GM23338 (cell line): ENCODE measurements around the gene CREB3L2. TPM values are rescaled to one million over a fixed set of nuclear protein-coding genes. Genes with fewer than 3 reads are reported as not detected.
A peak's percentile ranks its signal among the peaks of the same experiment; 100 is the strongest.

Experiments used
- ATAC-seq: fragments of 200-7000 bp; cut with Tn5 transposase; 3 replicates; pipeline ENCODE4 v1.9.1; 2020
- DNase-seq: peaks from one replicate; pipeline ENCODE4 v3.0.0-alpha.2; 2015; ENCODE audit warnings: low spot score
- H2AFZ ChIP-seq: fragments of 200-600 bp; sonication (generic); 2 replicates; pipeline ENCODE4 v1.8.0; 2016; ENCODE audit warnings: antibody characterized with exemption, mild to moderate bottlenecking, moderate library complexity
- H3F3A ChIP-seq: fragments of 200-600 bp; sonication (generic); replicated peaks from 2 replicates; pipeline ENCODE4 v1.8.0; 2017; ENCODE audit warnings: antibody characterized with exemption, mixed run types, low read depth
- H3K27ac ChIP-seq: fragments of 200-600 bp; sonication (generic); 2 replicates; pipeline ENCODE4 v1.6.1; 2016; ENCODE audit warnings: low read depth
- H3K27me3 ChIP-seq: fragments of 200-600 bp; sonication (generic); 2 replicates; pipeline ENCODE4 v1.8.0; 2016; ENCODE audit warnings: mild to moderate bottlenecking, mixed run types, moderate library complexity; ENCODE audit not compliant: insufficient read depth
- H3K36me3 ChIP-seq: fragments of 200-600 bp; sonication (generic); 2 replicates; pipeline ENCODE4 v1.8.0; 2016; ENCODE audit warnings: mild to moderate bottlenecking; ENCODE audit not compliant: insufficient read depth
- H3K4me1 ChIP-seq: fragments of 200-600 bp; sonication (generic); 2 replicates; pipeline ENCODE4 v1.8.0; 2016; ENCODE audit warnings: mild to moderate bottlenecking, moderate library complexity; ENCODE audit not compliant: insufficient read depth
- H3K4me2 ChIP-seq: fragments of 200-600 bp; sonication (generic); 2 replicates; pipeline ENCODE4 v1.7.1; 2017; ENCODE audit warnings: mixed run types
- H3K4me3 ChIP-seq: fragments of 200-600 bp; sonication (generic); 2 replicates; pipeline ENCODE4 v1.6.1; 2016; ENCODE audit warnings: mixed run types
- H3K79me2 ChIP-seq: fragments of 200-600 bp; sonication (generic); replicated peaks from 2 replicates; pipeline ENCODE4 v1.8.0; 2017; ENCODE audit warnings: mild to moderate bottlenecking; ENCODE audit not compliant: insufficient read depth
- H3K9me2 ChIP-seq: fragments of 200-600 bp; sonication (generic); 2 replicates; pipeline ENCODE4 v1.8.0; 2017; ENCODE audit not compliant: insufficient read depth
- H4K20me1 ChIP-seq: fragments of 200-600 bp; sonication (generic); replicated peaks from 2 replicates; pipeline ENCODE4 v1.8.0; 2017; ENCODE audit warnings: mild to moderate bottlenecking; ENCODE audit not compliant: insufficient read depth
- H3K27ac Mint-ChIP-seq: 2 replicates; pipeline ENCODE4 v1.8.0; 2020; ENCODE audit warnings: inconsistent platforms, mild to moderate bottlenecking, moderate library complexity, mixed read lengths
- H3K27me3 Mint-ChIP-seq: 3 replicates; pipeline ENCODE4 v1.8.0; 2022; ENCODE audit warnings: low read depth, mild to moderate bottlenecking, moderate library complexity, mixed read lengths, inconsistent platforms; ENCODE audit not compliant: insufficient read depth, poor library complexity
- H3K36me3 Mint-ChIP-seq: 3 replicates; pipeline ENCODE4 v1.8.0; 2021; ENCODE audit warnings: low read depth, mild to moderate bottlenecking, inconsistent platforms, moderate library complexity, mixed read lengths
- H3K4me1 Mint-ChIP-seq: 3 replicates; pipeline ENCODE4 v1.8.0; 2020; ENCODE audit warnings: mild to moderate bottlenecking, inconsistent platforms, mixed read lengths
- H3K4me3 Mint-ChIP-seq: 3 replicates; pipeline ENCODE4 v1.8.0; 2021; ENCODE audit warnings: moderate library complexity, mild to moderate bottlenecking, inconsistent platforms, mixed read lengths
- H3K9me3 Mint-ChIP-seq: 3 replicates; pipeline ENCODE4 v1.8.0; 2020; ENCODE audit warnings: moderate library complexity, mild to moderate bottlenecking, inconsistent platforms, mixed read lengths
- EZH2 ChIP-seq: fragments of 200-600 bp; sonication (generic); IDR thresholded peaks from one replicate; pipeline ENCODE4 v1.8.0; 2017; ENCODE audit warnings: antibody characterized with exemption, mild to moderate bottlenecking, low read depth; ENCODE audit not compliant: unreplicated experiment
- EZH2phosphoT487 ChIP-seq: fragments of 200-600 bp; sonication (generic); IDR thresholded peaks from one replicate; pipeline ENCODE4 v1.8.1; 2018; ENCODE audit warnings: antibody characterized with exemption; ENCODE audit not compliant: unreplicated experiment
- JUNB ChIP-seq: IDR thresholded peaks from one replicate; pipeline ENCODE4 v1.6.1; 2016; ENCODE audit warnings: antibody characterized with exemption; ENCODE audit not compliant: unreplicated experiment
- POLR2AphosphoS5 ChIP-seq: IDR thresholded peaks from 2 replicates; pipeline ENCODE4 v1.6.1; 2016; ENCODE audit warnings: antibody characterized with exemption, low read depth
- STAT1 ChIP-seq: IDR thresholded peaks from one replicate; pipeline ENCODE4 v1.6.1; 2016; ENCODE audit warnings: antibody characterized with exemption; ENCODE audit not compliant: unreplicated experiment
- ZNF114 ChIP-seq: fragments of 250-450 bp; sonication (Bioruptor Pico); IDR thresholded peaks from 2 replicates; pipeline ENCODE4 v1.5.0; 2020; ENCODE audit warnings: mild to moderate bottlenecking, moderate library complexity
- ZNF331 ChIP-seq: fragments of 250-450 bp; sonication (Bioruptor Pico); IDR thresholded peaks from 2 replicates; pipeline ENCODE4 v1.5.0; 2020; ENCODE audit warnings: low read depth, mild to moderate bottlenecking, moderate library complexity
- polyA plus RNA-seq: library from polyadenylated mRNA; unstranded; fragments of >200 nt; fragmentation: Nextera tagmentation; extraction: Ambion mirVana; gene quantifications from 2 replicates; pipeline ENCODE4 v1.2.1, GENCODE V29; 2016
- total RNA-seq: library from RNA; depleted of rRNA; stranded (reverse); fragments of >200 nt; shearing (Covaris generic); gene quantifications from 2 replicates; pipeline ENCODE4 v1.2.3, GENCODE V29; 2014
- TF ChIP-seq, protein P1 (sequence below): IDR thresholded peaks from 2 replicates; pipeline ENCODE4 v1.6.1; 2016; ENCODE audit warnings: antibody characterized with exemption
- TF ChIP-seq, protein P2 (sequence below), 2 experiments: fragments of 200-600 bp in 1 of 2; sonication (generic) in 1 of 2; conservative IDR thresholded peaks; 2 replicates each; pipeline versions ENCODE4 v1.5.1 to v1.6.1; 2016 to 2017; ENCODE audit warnings: antibody characterized with exemption in 2 of 2, low read depth in 2 of 2, mild to moderate bottlenecking in 2 of 2, moderate library complexity in 1 of 2
- TF ChIP-seq, protein P3 (sequence below): IDR thresholded peaks from one replicate; pipeline ENCODE4 v1.6.1; 2018; ENCODE audit warnings: antibody characterized with exemption; ENCODE audit not compliant: unreplicated experiment

Gene CREB3L2
- total and polyA plus RNA-seq, 2 experiments from 2014 or later, result 14.5 to 27.1 TPM

DNA sequence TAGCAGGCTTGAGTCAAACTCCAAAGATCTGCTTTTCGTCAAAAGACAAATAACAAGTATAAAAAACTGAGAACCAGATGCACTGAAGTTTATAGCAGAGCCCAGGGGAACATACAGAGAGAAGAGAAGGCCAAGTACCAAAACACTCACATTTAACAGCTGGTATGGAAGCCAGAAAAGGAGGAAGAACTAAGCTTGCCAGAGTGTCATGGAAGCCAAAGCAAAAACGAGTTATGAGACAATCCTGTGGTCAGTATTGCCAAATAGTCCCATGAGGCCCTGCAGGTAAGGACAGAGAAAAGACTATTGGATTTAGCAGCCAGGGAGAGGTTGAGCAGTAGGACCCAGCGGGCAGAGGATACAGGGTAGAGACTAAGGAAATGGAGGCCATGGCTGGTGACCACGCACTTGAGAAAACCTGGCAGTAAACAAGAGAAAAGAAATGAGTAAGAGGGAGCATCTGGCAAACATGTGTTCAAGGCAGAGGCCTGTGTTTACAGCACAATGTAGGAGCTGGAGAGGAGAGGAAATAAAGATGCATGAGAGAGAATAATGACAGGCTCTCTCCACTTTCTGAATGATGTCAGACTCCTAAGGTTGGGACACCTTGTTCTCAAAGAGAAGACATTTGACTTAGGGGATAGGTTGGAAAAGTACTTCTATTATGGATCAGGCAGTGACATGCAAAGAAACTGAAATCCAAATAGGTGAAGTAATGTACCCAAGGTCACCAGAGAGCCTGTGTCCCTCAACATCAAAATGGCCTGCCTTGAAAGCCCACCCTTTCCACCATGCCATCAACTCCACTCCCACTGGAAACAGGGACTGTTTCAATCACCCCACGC lies 9.1 kb downstream of the CREB3L2 start:
- Histone ChIP-seq H3F3A (0 out of 2 replicates have a peak, but pooled peaks cover 3% of the 10 kb centered on the region), H4K20me1 (peaks cover 13% of the 10 kb centered on the region), H3K27me3 (no peaks in the 10 kb centered on the region), H3K27ac (peak overlapping the region; percentile 66), H2AFZ (no peak overlapping the region), H3K36me3 (no peaks in the 10 kb centered on the region), H3K79me2 (peaks cover 100% of the 10 kb centered on the region), H3K4me1 (peaks cover 33% of the 10 kb centered on the region), H3K9me2 (no peaks in the 10 kb centered on the region), H3K4me3 (no peak overlapping the region), H3K4me2 (no peak overlapping the region)
- DNase-seq (no peak), ATAC-seq (no peak)
- Mint-ChIP-seq H3K9me3 (no peaks in the 10 kb centered on the region), H3K27ac (0 out of 2 replicates have a peak overlapping the region, but pooled peaks have one; percentile 1), H3K4me3 (no peak overlapping the region), H3K36me3 (peaks cover 16% of the 10 kb centered on the region; the same call in 2 of the 3 replicates), H3K27me3 (peaks cover 2% of the 10 kb centered on the region), H3K4me1 (peaks cover 8% of the 10 kb centered on the region; the same call in 2 of the 3 replicates)
- TF ChIP-seq EZH2, result no peak
- no peak for TF ChIP-seq POLR2AphosphoS5
- no peak for TF ChIP-seq ZNF331 (CRISPR knock-in tag)
- TF ChIP-seq, protein P1, sequence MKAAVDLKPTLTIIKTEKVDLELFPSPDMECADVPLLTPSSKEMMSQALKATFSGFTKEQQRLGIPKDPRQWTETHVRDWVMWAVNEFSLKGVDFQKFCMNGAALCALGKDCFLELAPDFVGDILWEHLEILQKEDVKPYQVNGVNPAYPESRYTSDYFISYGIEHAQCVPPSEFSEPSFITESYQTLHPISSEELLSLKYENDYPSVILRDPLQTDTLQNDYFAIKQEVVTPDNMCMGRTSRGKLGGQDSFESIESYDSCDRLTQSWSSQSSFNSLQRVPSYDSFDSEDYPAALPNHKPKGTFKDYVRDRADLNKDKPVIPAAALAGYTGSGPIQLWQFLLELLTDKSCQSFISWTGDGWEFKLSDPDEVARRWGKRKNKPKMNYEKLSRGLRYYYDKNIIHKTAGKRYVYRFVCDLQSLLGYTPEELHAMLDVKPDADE, result no peak
- no peak for TF ChIP-seq STAT1
- TF ChIP-seq, protein P2, sequence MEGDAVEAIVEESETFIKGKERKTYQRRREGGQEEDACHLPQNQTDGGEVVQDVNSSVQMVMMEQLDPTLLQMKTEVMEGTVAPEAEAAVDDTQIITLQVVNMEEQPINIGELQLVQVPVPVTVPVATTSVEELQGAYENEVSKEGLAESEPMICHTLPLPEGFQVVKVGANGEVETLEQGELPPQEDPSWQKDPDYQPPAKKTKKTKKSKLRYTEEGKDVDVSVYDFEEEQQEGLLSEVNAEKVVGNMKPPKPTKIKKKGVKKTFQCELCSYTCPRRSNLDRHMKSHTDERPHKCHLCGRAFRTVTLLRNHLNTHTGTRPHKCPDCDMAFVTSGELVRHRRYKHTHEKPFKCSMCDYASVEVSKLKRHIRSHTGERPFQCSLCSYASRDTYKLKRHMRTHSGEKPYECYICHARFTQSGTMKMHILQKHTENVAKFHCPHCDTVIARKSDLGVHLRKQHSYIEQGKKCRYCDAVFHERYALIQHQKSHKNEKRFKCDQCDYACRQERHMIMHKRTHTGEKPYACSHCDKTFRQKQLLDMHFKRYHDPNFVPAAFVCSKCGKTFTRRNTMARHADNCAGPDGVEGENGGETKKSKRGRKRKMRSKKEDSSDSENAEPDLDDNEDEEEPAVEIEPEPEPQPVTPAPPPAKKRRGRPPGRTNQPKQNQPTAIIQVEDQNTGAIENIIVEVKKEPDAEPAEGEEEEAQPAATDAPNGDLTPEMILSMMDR (conservative IDR thresholded peaks at IDR 0.05; ENCODE audit: low read depth in 2 of 2), result no peak
- no peak for TF ChIP-seq ZNF114 (CRISPR knock-in tag)
- TF ChIP-seq, protein P3, sequence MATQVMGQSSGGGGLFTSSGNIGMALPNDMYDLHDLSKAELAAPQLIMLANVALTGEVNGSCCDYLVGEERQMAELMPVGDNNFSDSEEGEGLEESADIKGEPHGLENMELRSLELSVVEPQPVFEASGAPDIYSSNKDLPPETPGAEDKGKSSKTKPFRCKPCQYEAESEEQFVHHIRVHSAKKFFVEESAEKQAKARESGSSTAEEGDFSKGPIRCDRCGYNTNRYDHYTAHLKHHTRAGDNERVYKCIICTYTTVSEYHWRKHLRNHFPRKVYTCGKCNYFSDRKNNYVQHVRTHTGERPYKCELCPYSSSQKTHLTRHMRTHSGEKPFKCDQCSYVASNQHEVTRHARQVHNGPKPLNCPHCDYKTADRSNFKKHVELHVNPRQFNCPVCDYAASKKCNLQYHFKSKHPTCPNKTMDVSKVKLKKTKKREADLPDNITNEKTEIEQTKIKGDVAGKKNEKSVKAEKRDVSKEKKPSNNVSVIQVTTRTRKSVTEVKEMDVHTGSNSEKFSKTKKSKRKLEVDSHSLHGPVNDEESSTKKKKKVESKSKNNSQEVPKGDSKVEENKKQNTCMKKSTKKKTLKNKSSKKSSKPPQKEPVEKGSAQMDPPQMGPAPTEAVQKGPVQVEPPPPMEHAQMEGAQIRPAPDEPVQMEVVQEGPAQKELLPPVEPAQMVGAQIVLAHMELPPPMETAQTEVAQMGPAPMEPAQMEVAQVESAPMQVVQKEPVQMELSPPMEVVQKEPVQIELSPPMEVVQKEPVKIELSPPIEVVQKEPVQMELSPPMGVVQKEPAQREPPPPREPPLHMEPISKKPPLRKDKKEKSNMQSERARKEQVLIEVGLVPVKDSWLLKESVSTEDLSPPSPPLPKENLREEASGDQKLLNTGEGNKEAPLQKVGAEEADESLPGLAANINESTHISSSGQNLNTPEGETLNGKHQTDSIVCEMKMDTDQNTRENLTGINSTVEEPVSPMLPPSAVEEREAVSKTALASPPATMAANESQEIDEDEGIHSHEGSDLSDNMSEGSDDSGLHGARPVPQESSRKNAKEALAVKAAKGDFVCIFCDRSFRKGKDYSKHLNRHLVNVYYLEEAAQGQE, result no peak
- TF ChIP-seq JUNB, result no peak
- TF ChIP-seq EZH2phosphoT487, result no peak
